GM12801 (cell line): ENCODE measurements around the gene C1orf198.

Experiments
- CTCF ChIP-seq: IDR thresholded peaks from one replicate; pipeline ENCODE4 v1.5.1; 2011; ENCODE audit warnings: control low read depth; ENCODE audit not compliant: insufficient read length; ENCODE audit errors: extremely low read depth

Gene C1orf198

DNA sequence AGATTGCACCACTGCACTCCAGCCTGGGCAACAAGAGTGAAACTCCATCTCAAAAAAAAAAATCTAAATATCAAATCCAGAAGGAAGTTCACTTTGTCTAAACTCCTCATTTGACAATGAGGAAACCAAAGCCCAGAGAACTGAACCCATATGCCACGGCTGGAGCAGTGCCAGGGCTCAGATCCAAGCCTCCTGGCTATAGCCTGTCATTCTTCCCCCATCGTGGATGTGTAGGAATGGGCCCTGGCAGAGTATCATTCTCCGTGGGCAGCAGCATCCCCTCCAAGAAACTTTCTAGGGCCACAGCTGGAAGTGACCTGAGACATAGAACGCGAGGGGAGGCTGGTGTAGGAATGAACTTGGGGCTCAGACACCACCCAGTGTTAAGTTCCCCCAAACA is 73.9 kb downstream of the C1orf198 start:
- TF ChIP-seq CTCF, result no peak

DNA sequence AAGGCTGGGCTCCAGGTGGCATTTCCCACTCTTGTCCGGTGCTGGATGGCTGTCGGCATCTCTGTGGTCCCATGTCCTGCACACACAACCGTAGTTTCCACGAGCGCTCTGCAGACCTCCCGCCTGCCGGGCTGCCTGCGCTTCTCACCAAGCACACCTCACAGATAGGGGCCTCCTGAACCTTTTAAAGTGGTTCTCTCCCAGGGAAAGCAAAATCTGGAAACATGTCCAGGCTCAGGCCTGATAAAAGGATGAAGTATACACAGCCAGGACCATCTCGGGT is 74.9 kb downstream of the C1orf198 start:
- TF ChIP-seq CTCF, result no peak

GRCh38 chr1:230792691-230793462 is 75.4 kb downstream of the C1orf198 start:
- TF ChIP-seq CTCF, result no peak

DNA sequence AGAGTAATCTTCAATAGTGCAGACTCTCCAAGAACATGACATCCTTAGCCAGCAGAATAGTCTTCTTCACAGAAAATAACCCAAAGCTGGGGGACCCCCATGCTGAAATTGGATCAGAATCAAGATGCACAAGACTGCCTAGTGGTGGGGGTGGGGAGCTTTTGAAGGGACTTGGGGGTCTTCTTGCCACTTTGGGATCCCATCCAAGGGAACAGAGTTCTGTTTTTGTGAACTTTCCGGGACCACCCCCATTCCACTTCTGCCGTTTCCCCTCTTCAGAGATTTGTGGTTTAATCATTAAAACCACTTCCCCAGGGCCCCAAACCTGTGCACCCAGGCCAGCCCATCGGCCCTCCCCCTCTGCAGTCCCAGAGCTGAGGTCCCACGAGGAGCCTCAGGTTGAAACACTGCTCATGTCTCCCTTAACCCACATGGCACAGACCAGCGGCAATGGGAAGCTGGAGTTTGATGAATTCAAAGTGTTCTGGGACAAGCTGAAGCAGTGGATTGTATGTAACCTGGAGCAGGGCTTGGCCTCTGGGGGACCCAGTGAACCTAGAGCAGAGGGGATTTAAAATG is 76.2 kb downstream of the C1orf198 start:
- TF ChIP-seq CTCF, result no peak

- no peak for TF ChIP-seq CTCF
These were observed 78.3 kb downstream of the C1orf198 start for GRCh38 chr1:230790026-230790425.

DNA sequence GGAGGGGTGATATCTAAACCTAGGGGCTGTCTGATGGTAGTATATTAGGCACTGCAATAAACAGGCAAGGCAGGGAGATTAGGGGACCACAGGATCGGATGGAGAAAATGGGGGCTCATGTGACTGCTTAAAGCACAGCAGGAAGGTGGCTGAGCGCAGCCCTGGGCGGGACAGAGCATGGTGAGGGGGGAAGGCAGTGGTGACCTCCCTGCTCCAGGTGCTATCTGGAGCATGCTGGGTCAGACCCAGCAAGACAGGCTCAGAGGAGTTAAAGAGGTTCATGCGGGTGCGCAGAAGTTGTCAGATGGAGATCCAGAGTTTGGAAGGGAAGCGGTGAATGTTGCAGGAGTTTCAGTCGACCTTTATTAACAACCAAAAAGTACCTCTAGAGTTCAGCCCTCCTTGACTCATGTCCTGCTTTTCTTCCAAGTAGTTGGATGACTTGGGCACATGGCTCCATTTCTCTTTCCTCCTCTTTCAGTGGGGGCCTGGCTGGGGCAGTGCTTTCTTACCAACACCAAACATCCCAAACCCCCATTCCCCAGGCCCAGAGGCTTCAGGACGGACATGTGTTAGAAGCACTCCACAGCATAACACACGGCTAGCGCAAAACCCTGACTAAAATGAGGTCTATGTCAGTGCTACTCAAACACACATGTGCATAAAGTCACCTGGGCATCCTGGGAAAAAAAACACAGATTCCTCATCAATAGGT is 79.6 kb downstream of the C1orf198 start:
- TF ChIP-seq CTCF, result no peak

DNA sequence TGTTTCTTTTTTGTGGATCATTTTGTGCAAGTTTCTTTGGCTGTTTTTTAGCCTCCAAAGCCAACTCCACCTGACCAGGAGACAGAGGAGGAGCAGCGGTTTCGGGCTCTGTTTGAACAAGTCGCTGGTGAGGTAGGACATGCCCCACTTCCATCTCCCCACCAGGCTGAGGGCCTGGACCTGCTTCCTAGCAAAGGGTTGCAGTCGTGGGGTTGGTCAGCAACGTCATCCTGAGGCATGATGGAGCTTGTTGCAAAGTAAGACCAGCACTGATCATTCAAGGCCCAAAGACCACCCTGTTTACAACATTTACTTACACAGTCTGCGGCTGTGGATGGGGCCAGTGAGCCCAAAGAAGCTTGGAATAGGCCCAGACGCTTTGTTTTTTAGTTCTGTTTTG is 80.8 kb downstream of the C1orf198 start:
- TF ChIP-seq CTCF, result no peak
